SK-N-SH treated with all-trans-retinoic acid at 6 μM for 48 hours (cell line): ENCODE data around the gene PRXL2B.
"Not testable (repeated sequence)": the region's sequence is repeated elsewhere in the genome, so short reads cannot be mapped to it uniquely, and the experiment has no call there.

Experiments used
- ATAC-seq: fragments of 200-7000 bp; cut with Tn5 transposase; 3 replicates; pipeline ENCODE4 v1.9.1; 2020; ENCODE audit warnings: mild to moderate bottlenecking, moderate library complexity
- ARNTL ChIP-seq: fragments of 450-650 bp; formaldehyde crosslinking; IDR thresholded peaks from 2 replicates; pipeline ENCODE4 v1.5.0; 2020; ENCODE audit warnings: low read depth, mild to moderate bottlenecking, moderate library complexity, borderline replicate concordance
- BACH2 ChIP-seq: fragments of 250-450 bp; sonication (Bioruptor Pico); IDR thresholded peaks from 2 replicates; pipeline ENCODE4 v1.9.0; 2021; ENCODE audit warnings: mild to moderate bottlenecking, borderline replicate concordance
- CREB5 ChIP-seq: fragments of 250-450 bp; sonication (Bioruptor Pico); IDR thresholded peaks from 2 replicates; pipeline ENCODE4 v1.5.1; 2020; ENCODE audit warnings: low read depth, mild to moderate bottlenecking, moderate library complexity
- CSDC2 ChIP-seq: fragments of 250-450 bp; sonication (Bioruptor Pico); IDR thresholded peaks from 2 replicates; pipeline ENCODE4 v1.5.0; 2020; ENCODE audit warnings: mild to moderate bottlenecking, moderate library complexity
- ESRRG ChIP-seq: fragments of 250-450 bp; sonication (Bioruptor Pico); IDR thresholded peaks from 2 replicates; pipeline ENCODE4 v1.6.1; 2021; ENCODE audit warnings: mild to moderate bottlenecking
- GLIS3 ChIP-seq: fragments of 250-450 bp; sonication (Bioruptor Pico); IDR thresholded peaks from 2 replicates; pipeline ENCODE4 v1.5.0; 2020; ENCODE audit warnings: mild to moderate bottlenecking, moderate library complexity
- ISL1 ChIP-seq: fragments of 250-450 bp; sonication (Bioruptor Pico); IDR thresholded peaks from 2 replicates; pipeline ENCODE4 v2.1.2; 2022; ENCODE audit warnings: mild to moderate bottlenecking, moderate library complexity
- OSR1 ChIP-seq: fragments of 250-450 bp; sonication (Bioruptor Pico); IDR thresholded peaks from 2 replicates; pipeline ENCODE4 v1.8.0; 2022; ENCODE audit warnings: moderate library complexity, mild to moderate bottlenecking, inconsistent platforms
- PATZ1 ChIP-seq: fragments of 250-450 bp; sonication (Bioruptor Pico); IDR thresholded peaks from 2 replicates; pipeline ENCODE4 v1.8.0; 2020; ENCODE audit warnings: mild to moderate bottlenecking, moderate library complexity, borderline replicate concordance
- POU6F1 ChIP-seq: fragments of 250-450 bp; sonication (Bioruptor Pico); IDR thresholded peaks from 2 replicates; pipeline ENCODE4 v1.8.0; 2021; ENCODE audit warnings: low read depth, mild to moderate bottlenecking, moderate library complexity, borderline replicate concordance
- PPARA ChIP-seq: fragments of 250-450 bp; sonication (Bioruptor Pico); IDR thresholded peaks from 2 replicates; pipeline ENCODE4 v1.5.0; 2020; ENCODE audit warnings: mild to moderate bottlenecking, borderline replicate concordance
- SNAI2 ChIP-seq: fragments of 250-450 bp; sonication (Bioruptor Pico); IDR thresholded peaks from 2 replicates; pipeline ENCODE4 v1.5.0; 2020; ENCODE audit warnings: mild to moderate bottlenecking, moderate library complexity
- TOX ChIP-seq: fragments of 250-450 bp; sonication (Bioruptor Pico); IDR thresholded peaks from 2 replicates; pipeline ENCODE4 v1.8.0; 2021; ENCODE audit warnings: mild to moderate bottlenecking, moderate library complexity, borderline replicate concordance
- ZC3H10 ChIP-seq: fragments of 250-450 bp; sonication (Bioruptor Pico); IDR thresholded peaks from 2 replicates; pipeline ENCODE4 v1.5.1; 2021; ENCODE audit warnings: mild to moderate bottlenecking, moderate library complexity
- ZFP3 ChIP-seq: fragments of 250-450 bp; sonication (Bioruptor Pico); IDR thresholded peaks from 2 replicates; pipeline ENCODE4 v1.5.0; 2020; ENCODE audit warnings: mild to moderate bottlenecking, moderate library complexity
- ZFP30 ChIP-seq: fragments of 450-650 bp; formaldehyde crosslinking; IDR thresholded peaks from 2 replicates; pipeline ENCODE4 v1.5.0; 2022; ENCODE audit warnings: mild to moderate bottlenecking, moderate library complexity
- ZNF565 ChIP-seq: fragments of 450-650 bp; formaldehyde crosslinking; conservative IDR thresholded peaks from 2 replicates; pipeline ENCODE4 v1.5.0; 2020; ENCODE audit warnings: low read depth, mild to moderate bottlenecking, moderate library complexity
- ZNF70 ChIP-seq: fragments of 450-650 bp; formaldehyde crosslinking; IDR thresholded peaks from 2 replicates; pipeline ENCODE4 v1.5.0; 2020; ENCODE audit warnings: mild to moderate bottlenecking, moderate library complexity
- ZNF8 ChIP-seq: fragments of 450-650 bp; formaldehyde crosslinking; IDR thresholded peaks from 2 replicates; pipeline ENCODE4 v1.5.0; 2020; ENCODE audit warnings: mild to moderate bottlenecking, moderate library complexity

The PRXL2B gene

GRCh38 chr1:2567083-2567679, 19.4 kb upstream of the PRXL2B start:
- TF ChIP-seq SNAI2 (CRISPR knock-in tag): no peak
- TF ChIP-seq ZNF565 (CRISPR knock-in tag): no peak
- TF ChIP-seq ZC3H10 (CRISPR knock-in tag): no peak
- no peak for TF ChIP-seq PPARA (CRISPR knock-in tag)
- TF ChIP-seq GLIS3: no peak
- no peak for TF ChIP-seq CSDC2 (CRISPR knock-in tag)
- TF ChIP-seq PATZ1 (CRISPR knock-in tag): no peak
- TF ChIP-seq ZFP30 (CRISPR knock-in tag): no peak
- TF ChIP-seq TOX (CRISPR knock-in tag): no peak
- no peak for TF ChIP-seq CREB5 (CRISPR knock-in tag)
- TF ChIP-seq POU6F1 (CRISPR knock-in tag): no peak
- no peak for TF ChIP-seq OSR1 (CRISPR knock-in tag)
- no peak for TF ChIP-seq BACH2
- TF ChIP-seq ZNF70 (CRISPR knock-in tag): no peak
- no peak for TF ChIP-seq ARNTL (CRISPR knock-in tag)
- TF ChIP-seq ZFP3 (CRISPR knock-in tag): no peak
- TF ChIP-seq ISL1 (CRISPR knock-in tag): no peak
- TF ChIP-seq ZNF8 (CRISPR knock-in tag): no peak
- TF ChIP-seq ESRRG (CRISPR knock-in tag): no peak
- no peak for ATAC-seq

- not testable (repeated sequence) for ATAC-seq
Observed at GRCh38 chr1:2568187-2568816, 18.3 kb upstream of the PRXL2B start.

- ATAC-seq: no peak
- TF ChIP-seq PATZ1 (CRISPR knock-in tag) (no peak), ZNF565 (CRISPR knock-in tag) (no peak), PPARA (CRISPR knock-in tag) (no peak), POU6F1 (CRISPR knock-in tag) (no peak), CREB5 (CRISPR knock-in tag) (no peak)
- TF ChIP-seq, all 23 proteins: peak for 0
Observed at GRCh38 chr1:2569060-2569459, 17.5 kb upstream of the PRXL2B start.

- ATAC-seq: not testable (repeated sequence)
Observed at GRCh38 chr1:2569703-2570102, 16.9 kb upstream of the PRXL2B start.
